Measurements from ENCODE around the gene CDC25B.
"Not testable (repeated sequence)": the region's sequence is repeated elsewhere in the genome, so short reads cannot be mapped to it uniquely, and the experiment has no call there.

CDC25B gene

DNA sequence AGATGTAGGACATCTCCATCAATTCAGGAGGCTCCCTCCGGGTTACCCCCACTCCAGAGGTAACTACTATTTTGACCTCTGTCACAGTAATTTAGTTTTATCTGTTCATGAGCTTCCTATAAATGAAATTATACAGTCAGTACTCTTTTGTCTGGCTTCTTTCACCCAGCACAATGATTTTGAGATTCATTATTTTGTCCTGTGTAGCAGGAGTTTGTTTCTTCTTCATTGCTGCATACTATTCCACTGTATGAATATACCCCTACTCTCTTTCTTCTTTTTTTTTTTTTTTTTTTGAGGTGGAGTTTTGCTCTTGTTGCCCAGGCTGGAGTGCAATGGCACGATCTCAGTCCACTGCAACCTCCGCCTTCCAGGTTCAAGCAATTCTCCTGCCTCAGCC is 12.4 kb downstream of the CDC25B start:
- no peak for DNase-seq

DNA sequence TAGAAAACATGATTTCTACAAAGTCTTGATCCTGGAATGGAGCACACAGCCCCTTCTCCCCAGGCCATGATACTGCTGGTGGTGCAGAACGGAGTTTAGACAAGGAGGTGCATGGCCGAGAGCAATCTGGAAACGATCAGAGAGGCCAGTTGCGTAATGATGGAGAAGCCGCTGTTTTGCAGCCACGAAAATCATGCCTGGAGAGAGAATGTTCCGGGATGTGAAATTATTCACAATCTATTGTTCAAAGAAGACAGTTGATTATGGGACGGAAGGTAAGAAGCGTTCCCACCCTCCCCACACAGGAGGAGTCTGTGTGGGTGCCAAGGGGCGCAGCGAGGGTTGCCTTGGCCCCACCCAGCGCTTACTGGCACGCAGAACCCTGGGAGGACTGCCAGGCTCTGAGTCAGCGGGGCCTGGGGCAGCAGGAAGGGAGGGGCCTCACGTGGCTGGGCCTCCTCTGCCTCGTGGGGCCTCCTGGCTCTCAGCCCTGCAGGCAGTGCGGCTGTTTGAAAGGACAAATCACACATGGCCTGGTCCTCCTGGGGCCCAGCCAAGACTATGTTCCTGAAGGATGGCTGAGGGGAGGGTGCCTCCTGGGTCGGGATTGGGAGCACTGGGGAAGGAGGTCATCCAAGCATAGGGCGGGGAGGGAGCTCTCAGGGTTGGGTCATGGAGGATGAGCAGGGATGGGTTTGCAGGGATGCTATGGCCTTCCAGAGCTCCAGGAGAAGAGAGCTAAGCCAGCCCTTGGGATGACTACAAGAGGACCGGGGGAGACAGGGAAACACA is 15.6 kb downstream of the CDC25B start:
- peak; percentile 93 for DNase-seq

DNA sequence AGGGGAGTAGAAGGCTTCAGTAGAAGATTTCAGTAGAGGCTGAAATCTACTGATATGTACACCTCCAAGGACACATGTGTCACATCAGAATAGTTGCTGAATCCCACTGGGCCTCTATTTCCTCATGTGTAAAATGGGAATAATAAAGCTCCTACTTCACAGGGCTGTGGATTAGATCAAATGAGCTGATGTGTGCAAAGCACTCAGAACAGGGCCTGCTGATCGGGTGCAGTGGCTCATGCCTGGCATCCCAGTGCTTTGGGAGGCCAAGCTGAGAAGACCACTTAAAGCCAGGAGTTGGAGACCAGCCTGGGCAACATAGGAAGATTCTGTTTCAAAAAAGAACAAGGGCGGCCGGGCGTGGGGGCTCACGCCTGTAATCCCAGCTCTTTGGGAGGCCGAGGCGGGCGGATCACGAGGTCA is 16.2 kb downstream of the CDC25B start:
- DNase-seq: no peak

DNA sequence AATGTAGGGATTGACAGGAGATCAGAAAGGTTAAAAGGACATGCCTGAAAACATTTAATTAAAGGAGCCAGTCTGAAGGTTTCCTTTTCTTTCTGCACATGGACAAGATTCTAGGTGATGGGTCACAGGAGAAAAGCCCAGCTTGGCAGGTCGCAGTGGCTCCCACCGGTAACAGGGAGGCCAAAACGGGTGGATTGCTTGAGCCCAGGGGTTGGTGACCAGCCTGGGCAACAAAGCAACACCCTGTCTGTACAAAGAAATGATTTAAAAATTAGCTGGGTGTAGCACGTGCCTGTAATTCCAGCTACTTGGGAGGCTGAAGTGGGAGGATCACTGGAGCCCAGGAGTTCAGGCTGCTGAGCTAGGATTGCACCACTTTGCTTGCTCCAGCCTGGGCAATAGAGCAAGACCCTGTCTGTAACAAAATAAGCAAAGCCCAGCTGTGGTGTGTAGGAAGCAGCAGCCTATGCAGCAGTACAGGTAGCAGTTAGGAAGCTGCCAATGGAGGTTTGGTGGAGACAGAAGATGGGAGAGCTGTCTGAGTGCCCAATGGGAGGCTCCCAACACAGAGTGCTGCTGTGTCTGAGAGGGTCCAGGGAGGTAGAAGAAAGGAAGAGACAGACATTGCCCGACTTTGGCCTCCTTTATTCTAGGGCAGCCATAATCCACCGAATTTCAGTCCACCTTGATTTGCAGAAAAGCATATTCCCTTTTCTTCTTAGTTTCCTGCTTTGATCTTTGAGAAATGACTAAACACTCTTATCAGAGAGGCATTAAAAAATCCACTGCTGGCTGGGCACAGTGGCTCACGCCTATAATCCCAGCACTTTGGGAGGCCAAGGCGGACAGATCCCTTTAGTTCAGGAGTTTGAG is 17.1 kb downstream of the CDC25B start:
- no peak for DNase-seq

DNA sequence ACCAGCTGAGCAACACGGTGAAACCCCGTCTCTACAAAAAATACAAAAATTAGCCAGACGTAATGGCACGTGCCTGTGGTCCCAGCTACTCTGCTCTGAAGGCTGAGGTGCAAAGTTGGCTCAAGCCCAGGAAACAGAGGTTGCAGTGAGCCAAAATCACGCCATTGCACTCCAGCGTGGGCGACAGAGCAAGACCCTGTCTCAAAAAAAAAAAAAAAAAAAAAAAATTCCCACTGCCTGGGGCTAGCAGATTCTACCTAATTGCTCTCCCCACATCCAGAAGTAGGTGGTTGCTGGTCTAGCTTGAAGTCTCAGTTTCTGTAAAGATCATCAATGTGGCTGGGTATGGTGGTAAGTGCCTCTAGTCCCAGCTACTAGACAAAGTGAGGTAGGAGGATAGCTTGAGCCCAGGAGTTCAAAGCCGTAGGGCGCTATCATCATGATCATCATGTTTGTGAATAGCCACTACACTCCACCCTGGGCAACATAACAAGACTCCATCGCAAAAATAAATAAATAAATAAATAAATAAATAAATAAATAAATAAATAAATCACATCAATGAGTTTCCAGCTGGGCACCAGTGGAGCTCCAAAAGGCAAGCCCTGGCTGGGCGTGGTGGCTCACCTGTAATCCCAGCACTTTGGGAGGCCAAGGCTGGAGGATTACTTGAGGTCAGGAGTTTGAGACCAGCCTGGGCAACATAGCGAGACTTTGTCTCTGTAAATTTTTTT is 17.9 kb downstream of the CDC25B start:
- no peak for DNase-seq

DNA sequence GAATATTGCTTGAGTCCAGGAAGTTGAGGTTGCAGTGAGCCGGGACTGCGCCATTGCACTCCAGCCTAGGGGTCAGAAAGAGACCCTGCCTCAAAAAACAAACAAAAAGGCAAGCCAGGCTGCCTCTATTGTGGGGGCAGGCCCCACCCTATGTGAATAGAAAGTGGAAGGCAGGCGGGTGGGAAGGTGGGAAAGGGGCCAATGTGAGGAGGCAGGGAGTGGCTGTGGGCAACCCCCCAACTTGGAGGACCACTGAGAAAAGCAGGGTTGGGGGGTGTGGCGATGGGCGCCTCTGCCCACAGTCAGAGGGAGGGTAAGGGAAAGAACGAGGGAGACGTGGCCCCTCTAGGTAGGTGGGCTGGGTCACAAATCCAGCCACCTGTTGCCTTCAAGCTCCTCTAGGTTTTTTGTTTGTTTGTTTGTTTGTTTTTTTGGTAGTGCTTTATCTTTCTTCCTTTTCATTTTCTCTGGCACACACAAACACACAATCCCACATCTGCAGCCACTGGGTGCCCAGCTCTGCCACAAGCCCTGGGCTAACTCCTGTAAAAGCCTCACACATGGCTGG is 18.9 kb downstream of the CDC25B start:
- no peak for DNase-seq

DNA sequence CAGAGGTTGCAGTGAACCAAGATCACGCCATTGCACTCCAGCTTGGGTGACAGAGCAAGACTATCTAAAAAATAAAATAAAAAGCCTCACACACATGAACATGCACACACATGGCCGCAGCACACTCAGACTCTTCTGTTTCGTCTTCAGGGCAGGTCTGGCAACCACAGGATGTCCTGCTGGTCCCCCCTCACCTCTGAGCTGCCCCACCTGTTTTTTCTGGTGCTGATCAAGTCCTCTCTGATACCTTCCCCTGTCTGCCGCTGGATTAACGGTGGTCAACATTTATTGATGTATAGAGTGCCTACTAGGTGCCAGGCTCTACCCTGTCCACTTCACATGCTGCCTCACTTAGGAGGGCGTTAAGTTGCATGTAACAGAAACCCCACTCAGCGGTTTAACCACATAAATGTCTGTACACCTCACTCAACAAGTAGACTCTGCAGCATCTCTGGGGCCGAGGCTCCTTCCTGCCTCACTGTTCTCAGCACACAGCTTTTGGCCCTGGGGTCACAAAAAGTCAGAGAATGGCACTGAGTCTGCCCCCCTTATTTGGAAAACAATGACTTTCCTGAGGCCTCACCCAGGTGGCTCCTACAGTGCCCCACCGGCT is 19.7 kb downstream of the CDC25B start:
- DNase-seq: no peak

DNA sequence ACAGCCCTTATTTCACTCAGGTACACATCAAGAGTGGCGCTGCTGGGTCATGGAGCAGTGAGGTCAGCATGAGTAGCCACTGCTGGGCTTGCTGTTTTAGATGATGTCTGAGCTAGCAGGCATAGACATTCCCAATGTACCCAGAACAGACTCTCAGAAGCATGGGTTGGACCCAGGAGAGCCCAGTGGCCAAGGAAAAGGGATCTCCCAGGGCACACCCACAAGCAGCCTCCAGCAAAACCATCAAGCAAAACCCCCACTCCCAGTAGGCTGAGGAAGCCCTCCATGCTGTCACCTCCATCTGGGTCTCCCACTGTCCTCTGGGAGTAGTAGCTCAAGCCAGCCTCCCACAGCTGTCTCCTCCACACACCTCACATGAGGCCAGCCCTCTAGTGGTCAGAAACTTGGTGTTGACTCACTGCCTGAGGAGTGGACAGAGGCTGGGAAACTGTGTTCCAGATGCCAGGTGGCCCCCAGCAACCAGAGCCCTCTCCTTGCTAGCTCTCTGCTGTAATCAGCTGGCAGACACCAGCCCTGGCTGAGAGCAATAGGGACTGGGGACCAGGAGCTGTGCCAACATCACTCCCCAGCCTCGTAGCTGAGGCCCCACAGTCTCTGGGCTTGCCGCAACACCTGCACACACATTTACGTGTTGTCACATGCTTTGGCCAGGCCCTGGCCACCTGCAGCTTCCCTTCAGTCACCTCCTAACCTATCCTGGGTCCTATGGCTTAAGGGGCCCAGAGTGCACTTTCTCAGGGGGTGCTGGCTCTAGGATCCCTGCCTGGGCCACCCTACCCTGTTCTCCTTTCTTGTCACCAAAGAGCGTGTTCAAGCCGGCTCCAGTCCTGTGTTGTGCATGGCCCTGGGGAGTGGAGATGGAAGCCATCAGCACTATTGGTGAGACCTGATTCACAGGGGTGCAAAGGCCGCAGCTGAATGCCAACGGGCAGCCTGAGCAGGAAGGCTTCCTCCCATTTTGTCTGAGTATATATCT is 22.3 kb downstream of the CDC25B start:
- DNase-seq: peak; percentile 14

DNA sequence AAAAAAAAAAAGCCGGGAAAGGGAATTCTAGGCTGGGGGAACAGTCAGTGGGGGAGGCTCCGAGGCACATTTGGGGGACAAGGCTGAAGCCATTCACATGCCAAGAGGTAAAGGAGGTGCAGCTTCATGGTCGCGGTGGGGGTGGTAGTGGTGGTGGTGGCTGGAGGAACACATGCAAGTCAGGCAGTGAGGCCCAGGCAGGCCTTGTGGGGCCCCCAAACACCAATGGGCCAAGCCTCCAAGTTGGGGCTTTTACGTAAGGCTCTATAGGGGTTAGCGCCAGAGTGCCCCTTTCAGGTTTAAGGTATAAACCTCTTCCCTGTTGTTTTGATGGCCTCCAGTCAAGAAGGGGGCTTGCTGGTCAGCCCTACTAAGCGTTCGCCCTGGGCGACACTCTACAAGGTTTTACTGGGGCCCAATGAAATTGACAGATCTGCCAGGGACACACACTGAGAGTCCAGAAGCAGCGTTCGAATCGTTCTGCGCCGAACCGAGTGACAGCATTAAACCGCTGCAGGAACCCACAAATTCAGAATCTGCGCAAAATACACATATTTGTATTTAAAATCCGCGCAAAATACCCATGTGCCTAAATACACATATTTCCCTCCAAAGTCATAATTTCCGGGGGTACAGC is 23.4 kb downstream of the CDC25B start:
- no peak for DNase-seq

DNA sequence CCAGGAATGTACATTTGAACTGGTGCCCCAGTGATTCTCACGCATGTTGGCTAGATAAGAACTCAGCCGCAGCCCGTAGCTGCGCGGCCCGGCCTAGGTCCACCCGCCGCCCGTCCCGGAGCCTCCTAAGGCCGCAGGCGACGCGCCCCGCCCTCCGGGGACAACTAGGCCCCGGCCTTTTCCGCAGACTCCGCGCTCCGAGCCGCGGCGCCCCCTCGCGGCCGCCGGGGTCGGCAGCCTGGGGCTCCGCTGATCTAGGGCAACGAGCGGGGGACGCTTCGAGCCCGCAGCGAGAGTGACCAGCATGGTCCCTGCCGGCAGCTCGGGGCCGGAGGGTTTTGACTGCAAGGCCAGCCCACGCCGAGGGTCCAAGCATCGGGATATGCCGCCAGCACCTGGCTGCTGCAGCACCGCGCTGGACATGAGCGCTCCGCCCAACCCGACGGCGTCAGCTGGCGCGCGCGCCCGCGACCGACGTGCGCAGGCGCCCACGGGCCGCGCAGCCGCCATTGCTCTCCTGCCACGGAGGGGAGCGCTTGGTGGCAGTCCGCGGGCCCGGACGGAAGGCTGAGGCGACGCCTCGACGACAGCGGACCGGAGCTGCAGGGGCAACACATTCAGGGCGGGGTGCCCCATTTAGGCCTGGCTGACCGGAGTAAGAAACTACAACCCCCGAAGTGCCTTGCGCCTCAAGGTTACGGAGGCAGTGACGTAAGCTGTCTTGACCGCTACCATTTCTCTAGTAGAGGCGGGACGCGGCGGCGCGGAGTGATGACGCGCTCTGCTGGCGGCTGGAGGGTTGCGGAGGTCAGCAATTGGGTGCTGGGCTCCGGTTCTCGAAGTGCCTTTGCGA is 24.2 kb downstream of the CDC25B start, which contains the start of gene AP5S1:
Gene AP5S1, plus strand, starts transcription at position 500 of the 853 bp plus-strand sequence. CDS start 1,571 bp downstream, outside the sequence.
- peak; percentile 90 for DNase-seq

DNA sequence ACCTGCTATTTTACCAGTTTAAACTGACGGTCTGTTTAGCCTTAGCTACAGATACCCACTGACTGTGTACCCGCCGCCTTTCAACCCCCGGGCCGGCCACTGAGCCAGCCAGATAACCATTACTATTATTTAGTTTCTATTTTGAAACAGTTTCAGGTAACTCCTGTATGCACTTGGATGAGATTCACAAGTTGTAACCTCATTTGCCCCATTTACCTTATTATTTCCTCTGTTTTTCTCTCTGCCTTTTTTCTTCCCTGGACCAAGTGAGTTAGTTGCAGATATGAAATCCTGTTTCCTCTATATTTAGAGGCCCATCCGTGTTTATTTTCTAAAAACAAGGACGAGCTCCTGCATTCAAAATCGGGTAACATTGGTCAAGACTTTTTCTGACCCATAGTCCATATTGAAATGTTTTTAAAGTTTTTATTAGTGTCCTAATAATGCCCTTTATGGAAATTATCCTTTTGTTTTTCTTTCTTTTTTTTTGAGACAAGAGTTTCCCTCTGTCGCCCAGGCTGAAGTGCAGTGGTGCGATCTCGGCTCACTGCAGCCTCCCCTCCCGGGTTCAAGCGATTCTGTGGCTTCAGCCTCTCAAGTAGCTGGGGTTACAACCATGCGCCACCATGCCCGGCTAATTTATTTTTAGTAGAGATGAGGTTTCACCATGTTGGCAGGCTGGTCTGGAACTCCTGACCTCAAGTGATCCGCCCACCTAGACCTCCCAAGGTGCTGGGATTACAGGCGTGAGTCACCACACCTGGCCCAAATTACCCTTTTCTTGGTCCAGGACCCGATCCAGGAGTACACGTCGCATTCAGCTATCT is 25.0 kb downstream of the CDC25B start:
- DNase-seq: no peak

DNA sequence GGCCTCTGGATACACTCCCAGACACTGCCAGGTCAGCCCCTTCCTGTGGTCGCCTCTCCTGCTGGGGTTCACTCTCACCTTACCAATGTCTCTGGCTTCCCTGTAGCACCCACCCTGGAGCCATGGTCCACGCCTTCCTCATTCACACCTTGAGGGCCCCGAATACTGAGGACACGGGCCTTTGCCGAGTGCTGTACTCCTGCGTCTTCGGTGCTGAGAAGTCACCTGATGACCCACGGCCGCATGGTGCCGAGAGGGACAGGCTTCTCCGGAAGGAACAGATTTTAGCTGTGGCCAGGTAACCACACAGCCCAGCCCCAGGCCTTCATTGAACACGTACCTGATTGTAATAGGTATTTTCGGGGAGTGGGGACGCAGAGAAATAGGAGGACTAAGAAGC is 25.9 kb downstream of the CDC25B start:
- DNase-seq: no peak

DNA sequence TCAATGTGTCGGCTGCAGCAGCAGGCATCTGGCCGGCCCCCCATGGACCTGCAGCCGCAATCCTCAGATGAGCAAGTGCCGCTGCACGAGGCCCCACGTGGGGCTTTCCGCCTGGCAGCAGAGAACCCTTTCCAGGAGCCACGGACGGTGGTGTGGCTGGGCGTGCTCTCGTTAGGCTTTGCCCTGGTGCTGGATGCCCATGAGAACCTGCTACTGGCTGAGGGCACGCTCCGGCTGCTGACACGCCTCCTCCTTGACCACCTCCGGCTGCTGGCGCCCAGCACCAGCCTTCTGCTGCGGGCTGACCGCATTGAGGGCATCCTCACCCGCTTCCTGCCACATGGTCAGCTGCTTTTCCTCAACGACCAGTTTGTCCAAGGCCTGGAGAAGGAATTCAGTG is 27.8 kb downstream of the CDC25B start:
- DNase-seq: no peak

DNA sequence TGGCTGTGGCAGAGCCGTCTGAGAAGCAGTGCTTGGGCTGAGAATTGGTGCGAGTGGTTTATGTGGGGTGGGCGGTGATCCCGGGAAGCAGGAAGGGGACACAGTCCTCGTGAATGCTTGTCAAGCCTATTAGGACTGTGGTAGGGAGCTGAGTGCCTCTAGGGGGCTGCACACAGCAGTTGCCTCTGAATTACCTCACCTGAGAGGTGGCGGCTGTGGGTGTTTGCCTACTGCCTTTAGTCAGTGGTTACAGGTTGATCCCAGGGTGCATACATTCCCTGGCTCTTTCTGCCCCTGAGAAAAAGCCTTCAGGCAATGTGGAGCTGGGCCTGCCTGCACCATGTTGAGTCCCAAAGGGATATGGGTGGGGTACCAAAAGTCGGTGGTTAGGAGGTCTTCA is 29.4 kb downstream of the CDC25B start:
- DNase-seq: no peak

DNA sequence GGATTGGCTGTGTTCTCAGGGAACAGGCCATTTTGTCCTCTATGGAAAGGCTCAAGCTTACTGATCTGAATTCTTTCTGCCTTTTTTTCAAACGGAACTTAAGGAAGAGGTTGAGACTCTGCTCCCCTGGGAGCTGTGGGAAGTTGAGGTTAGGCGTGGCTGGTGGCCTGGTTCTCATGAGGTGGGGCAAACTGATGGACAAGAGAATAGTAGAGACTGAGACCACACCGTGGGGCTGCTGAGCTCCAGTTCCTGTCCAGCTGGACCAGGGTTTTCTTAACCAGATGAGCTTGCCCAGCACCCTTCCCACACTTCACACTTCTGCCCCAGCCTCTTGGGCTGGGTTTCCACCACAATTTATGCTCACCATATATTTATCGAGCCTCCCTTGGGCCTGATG is 30.3 kb downstream of the CDC25B start:
- no peak for DNase-seq

DNA sequence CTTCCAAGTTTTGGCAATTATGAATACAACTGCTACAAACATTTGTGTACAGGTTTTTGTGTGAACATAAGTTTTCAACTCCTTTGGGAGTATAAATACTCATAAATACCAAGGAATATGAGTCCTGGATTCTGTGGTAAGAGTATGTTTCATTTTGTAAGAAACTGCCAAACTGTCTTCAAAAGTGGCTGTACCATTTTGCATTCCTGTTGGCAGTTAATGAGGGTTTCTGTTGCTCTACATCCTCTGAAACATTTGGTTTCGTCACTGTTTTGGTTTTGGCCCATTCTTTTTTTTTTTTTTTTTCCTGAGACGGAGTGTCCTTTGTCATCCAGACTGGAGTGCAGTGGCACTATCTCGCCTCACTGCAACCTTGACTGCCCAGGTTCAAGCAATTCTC is 32.7 kb downstream of the CDC25B start:
- no peak for DNase-seq

DNA sequence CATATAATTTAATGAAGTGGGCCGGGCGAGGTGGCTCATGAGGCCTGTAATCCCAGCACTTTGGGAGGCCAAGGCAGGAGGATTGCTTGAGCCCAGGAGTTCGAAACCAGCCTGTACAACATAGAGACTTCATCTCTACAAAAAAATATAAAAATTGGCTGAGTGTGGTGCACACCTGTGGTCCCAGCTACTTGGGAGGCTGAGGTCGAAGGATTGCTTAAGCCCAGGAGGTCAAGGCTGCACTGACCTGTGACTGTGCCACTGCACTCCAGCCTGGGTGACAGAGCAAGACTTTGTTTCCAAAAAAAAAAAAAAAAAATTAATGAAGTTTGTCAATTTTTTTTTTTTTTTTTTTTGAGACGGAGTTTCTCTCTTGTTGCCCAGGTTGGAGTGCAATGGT is 33.8 kb downstream of the CDC25B start:
- not testable (repeated sequence) for DNase-seq

DNA sequence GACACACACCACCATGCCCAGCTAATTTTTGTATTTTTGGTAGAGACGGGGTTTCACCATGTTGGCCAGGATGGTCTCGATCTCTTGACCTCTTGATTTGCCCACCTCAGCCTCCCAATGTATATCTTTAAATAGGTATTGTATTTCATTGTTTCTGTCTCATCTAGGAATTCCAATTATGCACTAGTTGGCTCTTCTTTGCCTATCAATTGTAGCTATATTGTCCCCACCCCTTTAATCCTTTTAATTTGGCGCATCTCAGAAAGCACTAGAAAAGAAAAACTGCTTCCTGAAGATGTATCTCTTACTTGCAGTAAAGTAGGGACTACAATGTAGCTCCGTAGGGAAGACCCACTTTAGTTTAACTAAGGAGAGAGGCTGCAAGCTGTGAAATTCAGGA is 40.0 kb downstream of the CDC25B start:
- no peak for DNase-seq

DNA sequence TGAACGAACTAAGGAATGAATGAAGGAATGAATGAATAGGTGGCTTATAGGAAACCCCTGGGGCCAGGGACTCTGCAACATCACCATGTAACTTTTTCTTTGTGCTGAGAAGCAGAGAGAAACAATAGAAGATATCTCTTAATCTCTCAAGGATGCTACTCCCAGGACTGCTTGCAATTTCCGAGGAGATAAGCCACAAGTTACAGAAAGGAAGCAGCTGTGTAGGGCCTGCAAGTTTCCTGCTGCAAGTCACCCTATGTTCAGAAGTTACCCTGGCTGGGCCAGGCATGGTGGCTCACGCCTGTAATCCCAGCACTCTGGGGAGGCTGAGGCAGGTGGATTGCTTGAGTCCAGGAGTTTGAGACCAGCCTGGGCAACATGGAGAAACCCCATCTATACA is 43.2 kb downstream of the CDC25B start:
- DNase-seq: no peak
